Colon (tissue), 2 donors: Measurements from ENCODE around the gene BORCS5.

Source experiments
- FAIRE-seq: peaks from 2 replicates; lab custom pipeline; 2012; peaks lifted over from hg19 to GRCh38; lab: Jason Lieb, UNC
- donor health status: control.
- donor health status: control.

BORCS5 gene

DNA sequence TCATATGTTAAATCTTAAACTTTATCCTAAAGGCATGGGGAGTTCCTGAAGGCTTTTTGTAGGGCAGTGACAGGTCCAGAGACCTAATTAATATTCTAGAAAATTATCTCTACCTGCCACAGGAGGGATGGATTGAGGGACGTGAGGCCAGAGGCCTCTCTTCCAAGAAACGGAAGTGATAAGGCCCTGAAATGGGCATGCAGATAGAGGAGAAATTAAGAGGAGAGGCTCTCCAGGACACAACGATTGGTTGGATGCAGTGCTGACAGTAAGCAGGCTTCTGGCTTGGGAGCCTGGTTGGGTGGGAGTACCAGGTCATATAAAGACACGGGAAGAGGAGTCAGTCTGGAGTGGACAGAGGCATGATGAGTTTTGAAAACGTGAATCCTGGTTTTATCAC lies 3.1 kb upstream of the BORCS5 start:
- FAIRE-seq, result no peak

DNA sequence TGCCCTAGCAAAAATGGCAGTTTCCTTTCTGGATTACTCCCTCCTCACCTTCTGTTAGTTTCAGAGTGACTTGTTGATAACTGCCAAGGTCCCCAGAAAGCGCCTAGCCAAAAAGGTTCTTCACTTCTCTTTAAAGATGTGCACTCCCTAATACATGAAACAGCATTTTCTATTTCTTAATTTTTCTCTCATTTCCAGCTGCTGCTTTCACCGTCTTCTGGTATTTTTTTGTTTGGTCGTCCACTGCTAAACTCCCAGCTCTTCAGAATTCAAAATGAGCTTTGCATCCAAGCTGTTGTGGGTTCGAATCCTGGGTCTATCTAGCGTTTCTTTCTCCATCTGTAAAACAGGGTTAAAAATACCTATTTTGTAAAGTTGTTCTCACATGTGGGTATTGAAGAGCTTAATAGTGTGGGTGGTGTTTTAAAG lies 397 bp upstream of the BORCS5 start:
- no peak for FAIRE-seq

DNA sequence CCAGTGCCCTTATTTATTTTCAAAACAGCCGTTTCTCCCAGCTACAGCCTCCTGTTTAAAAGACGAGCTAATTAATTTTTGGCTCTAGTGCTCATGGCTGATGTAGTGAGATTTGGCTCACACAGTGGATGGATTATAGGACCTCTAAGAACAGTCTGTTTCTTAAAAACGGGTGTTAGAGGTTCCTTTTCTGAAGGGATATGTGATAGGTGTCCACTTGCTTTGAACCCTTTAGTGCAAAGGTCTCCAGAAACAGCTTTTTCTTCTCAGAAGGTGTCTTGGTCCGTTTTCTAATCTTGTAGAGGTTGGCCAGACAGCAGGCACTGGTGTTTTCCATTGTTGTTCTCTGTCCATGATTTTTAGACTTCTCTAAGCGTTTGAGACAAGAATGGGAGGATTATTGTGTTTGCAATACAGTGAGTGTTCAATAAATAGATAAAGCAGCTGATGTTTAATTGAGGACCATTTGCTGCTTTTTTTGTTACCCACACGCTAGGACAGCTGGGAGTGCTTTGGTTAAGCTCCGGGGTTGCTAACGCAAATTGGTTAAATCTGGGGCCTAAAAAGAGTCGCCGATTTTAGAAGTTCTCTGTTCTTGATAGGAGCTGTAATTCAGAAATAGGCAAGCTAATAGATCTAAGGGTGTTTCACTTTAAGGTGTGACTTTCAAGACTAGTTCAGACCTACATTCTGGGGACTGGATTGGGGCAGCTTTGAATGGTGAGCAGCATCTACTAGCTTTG lies 1.0 kb downstream of the BORCS5 start:
- no peak for FAIRE-seq

DNA sequence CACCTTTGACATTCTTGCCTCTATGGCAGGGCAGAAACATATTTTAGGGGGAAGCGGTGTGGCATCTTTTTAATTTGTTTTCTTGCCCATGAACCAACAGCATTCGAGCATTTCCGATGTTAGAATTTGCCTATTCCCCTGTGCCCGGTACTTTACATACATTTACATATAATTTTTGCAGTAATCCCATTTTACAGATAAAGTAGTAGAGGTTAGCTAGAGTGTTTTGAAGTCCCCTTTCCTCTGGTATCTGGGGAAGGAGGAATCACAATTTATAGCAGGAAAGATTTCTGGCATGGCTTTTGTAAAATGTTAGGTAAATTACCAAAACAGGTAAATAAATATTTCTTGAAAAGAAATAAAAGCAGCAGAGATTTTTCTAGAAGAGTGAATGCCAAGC lies 1.6 kb downstream of the BORCS5 start:
- no peak for FAIRE-seq

DNA sequence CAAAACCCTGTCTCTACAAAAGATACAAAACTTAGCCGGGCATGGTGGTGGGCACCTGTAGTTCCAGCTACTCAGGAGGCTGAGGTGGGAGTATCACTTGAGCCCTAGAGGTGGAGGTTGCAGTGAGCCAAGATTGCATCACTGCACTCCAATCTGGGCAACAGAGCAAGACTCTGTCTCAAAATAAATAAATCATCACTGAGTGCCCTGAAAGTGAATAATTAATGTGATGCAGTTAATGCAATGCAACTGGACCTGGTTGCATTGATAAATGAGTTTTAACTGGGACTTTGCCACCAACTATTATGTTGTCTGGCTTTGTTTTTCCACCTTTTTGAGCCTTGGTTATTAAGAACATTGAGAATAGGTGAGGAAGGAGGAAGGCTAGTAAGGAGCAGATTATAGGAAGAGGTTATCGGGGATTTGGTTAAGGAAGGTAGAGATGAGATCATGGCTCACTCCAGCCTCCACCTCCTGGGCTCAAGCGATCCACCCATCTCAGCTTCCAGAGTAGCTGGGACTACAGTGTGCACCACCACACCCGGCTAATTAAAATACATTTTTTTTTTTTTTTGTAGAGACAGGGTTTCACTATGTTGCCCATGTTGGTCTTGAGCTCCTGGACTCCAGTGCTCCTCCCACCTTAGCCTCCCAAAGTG lies 8.0 kb downstream of the BORCS5 start:
- no peak for FAIRE-seq

DNA sequence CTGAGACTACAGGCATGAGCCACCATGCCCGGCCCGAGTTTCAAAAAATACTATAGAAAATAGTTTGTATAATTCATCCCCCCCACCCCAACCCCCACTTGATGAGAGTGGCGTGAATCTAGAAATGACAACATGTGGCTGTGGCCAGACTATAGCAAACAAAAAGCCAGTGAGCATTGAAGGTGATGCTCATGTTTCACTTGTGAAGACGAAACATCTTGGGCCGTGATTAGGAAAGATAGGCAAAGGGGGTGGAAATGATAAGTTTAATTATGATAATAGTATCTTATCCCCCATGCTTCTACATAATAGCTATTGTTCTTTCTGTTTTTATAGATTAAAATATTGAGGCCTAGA lies 8.5 kb downstream of the BORCS5 start:
- FAIRE-seq, result no peak

DNA sequence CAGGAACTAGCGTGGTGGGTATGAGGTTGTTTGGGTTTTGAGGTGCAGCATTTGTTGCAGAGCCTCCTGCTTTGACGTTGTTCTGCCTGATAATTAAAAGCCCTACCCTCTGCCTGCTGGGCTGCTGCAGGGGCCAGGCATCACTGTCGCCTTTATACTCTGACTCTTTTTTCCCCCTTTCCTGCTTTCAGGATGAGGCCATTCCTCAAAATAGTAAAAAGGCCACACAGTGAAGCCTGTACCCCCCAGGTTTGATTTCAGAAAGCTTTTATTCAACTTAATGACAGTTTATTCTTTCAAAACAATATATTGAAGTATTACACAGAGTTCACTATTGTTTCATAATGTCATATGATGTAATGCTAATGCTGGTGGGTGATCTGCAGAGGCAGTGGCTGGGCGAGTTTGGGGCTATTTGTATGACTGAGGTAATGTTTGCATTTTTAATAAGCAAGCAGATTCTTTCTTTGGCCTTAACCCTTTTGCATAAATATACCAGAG lies 9.1 kb downstream of the BORCS5 start:
- no peak for FAIRE-seq

DNA sequence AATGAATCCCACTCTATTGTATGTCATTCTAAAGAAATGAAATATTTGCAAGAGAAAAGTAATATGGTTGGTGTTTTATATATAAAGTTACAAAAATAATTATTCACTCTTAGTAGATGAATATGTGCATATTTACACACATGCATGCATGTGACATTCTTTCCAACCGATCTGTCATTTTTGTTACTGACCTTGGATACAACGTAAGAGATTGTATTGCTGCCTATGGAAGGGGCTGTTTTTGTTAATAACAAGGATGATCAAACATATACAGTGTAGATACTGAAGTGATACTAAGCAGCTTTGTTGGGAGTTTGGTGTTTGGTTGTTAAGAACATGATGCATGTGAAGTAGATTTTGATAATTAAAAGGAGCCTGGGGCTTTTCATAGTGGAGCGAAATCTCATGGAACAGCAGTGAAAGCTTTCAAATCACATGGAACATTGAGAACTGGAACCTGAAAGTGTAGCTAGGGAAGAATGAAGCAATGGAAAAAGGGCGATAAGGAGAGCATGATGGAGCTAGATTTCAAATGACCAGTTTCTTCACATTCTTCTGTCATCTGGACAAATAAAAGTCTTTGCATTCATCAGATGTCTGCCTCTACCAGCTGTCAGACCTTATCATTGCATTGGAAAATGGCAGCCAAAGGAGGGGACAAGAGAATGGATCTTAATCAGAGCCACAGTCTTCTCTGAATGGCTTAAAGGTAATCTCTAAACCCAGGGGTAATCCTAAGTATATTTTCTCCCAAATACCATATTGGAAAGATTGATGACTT lies 10.0 kb downstream of the BORCS5 start:
- no peak for FAIRE-seq

DNA sequence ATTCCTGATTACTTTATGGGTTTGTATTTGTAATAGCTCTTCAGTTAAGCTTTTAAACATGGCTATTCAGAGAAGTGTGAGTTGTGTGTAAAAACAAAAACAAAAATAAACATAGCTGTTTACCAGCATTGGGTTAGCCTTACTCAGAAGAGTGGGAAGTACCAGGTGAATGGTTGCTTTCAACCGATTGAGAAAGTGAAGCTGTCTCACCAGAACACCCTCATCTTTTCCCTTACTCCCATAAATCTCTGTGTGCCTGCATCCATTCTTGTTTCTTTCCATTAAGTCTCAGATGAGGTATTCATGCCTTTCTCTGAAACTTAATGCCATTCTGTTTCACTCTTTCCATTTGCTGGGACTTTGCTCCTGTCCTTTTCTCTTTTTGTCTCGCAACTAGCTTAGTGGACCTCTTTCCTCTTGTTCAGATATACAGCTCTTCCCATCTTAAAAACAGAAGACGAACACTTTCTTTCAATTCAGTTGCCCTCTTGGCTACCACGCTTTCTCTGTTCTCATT lies 10.7 kb downstream of the BORCS5 start:
- no peak for FAIRE-seq

DNA sequence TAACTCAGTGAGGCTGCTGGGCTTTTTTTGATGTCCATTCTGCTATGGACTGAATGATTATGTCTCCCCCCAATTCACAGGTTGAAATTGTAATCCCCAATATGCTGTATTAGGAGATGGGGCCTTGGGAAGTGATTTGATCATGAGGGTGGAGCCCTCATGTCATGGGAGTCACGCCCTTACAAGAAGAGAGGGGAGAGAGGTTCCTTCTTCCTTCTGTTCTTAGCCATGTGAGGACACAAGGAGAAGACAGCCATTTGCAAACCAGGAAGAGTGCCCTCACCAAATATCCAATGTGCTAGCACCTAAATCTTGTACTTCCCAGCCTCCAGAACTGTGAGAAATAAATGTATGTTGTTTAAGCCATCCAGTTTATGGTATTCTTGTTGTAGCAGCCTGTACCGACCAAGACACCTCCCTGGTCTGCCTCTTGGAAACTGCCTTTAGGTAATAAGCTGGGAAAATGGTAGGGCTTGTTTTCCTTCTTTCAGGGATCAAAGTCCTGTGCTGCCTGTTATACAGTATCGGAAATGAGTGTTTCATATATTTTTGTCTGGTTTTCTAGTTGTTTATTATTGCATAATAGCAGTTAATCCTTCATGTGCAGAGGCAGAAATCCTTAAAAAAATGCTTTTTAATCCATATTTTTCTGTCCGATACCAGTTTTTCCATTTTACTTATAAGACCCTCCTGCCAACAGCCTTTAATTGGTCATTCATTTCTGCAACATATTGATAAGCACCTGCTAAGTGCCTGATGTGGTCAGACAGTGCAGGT lies 16.3 kb downstream of the BORCS5 start:
- FAIRE-seq, result no peak

DNA sequence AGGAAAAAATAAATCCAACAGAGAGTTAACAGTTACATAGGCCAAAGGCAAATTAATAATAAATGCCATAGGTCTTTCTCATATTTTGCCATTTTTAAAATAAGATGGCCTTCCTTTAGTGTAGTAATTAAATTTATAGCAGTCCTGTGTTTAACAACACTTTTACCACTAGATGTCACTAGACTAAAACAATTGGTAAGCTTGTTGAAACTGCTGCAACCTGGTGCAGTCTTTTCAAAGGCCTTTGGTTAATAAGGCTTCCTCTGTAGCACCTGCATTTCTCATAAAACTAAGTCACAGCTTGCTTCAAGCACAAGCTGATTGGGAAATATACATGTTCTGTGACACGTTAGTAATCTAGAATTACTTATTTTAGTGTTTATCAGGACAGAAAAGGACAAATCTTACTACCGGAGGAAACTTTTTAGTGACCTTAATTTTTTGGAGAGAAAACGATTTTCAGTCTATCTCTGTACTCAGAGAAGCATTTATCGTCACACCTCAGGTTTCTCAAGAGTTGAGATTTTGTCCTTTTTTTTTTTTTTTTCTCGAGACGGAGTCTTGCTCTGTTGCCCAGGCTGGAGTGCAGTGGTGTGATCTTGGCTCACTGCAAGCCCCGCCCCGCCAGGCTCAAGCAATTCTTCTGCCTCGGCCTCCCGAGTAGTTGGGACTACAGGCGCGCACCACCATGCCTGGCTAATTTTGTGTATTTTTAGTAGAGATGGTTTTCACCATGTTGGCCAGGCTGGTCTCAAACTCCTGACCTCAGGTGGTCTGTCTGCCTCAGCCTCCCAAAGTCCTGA lies 20.0 kb downstream of the BORCS5 start:
- peak; percentile 89 for FAIRE-seq

DNA sequence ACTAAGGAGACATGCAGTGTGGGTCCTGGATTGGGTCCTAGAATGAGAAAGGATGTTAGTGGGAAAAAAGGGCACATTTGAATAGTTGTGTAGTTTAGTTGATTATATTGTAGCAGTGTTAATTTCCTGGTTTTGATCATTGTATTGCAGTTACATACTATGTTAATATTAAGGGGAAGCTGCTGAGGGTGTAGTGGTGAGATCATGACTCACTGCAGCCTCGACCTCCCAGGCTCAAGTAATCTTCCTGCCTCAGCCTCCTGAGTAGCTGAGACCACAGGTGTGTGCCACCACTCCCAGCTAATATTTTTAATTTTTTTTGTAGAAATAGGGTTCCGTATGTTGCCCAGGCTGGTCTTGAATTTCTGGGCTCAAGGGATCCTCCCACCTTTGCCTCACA lies 21.7 kb downstream of the BORCS5 start:
- no peak for FAIRE-seq

DNA sequence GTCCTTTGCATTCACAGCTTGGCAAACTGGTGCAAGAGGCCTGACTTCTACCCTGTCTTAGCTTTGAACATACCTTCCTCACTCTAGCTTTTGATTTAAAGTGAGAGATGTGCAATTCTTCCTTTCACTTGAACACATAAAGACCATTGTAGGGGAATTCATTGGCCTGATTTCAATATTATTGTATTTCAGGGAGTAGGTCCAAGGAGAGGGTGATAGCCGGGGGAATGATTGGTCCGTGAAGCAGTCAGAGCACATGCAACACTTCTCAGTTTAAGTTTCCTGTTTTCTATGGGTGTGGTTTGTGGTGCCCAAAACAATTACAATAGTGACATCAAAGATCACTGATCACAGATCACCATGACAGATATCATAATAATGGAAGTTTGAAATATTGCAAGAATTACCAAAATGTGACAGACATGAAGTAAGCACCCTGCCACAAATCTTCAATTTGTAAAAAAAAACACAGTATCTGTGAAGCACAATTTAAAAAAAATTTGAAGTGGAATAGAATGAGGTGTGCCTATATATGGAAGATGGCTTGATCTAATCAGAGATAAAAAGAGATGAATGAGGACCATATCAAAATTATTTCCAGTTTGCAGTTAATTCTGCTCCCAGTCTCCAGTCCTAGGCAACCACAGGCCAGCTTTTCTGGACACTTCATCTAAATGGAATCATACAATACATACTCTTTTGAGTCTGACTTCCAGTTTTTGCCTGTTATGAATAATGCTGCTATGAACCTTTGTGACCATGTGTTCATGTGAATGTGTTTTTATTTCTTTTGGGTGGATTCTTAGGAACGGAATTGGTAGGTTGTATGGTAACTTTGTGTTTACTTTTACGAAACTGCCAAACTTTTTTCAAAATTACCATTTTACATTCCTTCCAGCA lies 23.2 kb downstream of the BORCS5 start:
- peak; percentile 73 for FAIRE-seq

DNA sequence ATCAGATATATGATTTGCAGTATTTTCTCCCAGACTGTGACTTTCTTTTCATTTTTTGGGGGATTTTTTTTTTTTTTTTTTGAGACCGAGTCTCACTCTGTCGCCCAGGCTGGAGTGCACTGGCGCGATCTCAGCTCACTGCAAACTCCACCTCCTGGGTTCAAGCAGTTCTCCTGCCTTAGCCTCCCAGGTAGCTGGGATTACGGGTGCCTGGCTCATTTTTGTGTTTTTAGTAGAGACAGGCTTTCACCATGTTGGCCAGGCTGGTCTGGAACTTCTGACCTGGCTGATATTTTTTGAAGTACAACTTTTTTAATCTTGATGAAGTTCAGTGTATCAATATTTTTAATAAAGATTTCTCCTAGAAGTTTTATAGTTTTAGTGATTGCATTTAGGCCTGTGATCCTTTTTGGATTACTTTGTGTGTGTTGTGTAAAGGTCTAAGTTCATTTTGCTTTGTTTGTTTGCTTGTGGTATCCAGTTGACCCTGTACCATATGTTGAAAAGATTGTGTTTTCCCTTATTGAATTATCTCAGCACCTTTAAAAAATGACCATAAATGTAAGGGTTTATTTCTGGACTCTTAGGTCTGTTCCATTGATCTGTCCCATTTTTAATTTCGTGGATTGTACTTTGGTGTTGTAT lies 24.2 kb downstream of the BORCS5 start:
- FAIRE-seq, result no peak

DNA sequence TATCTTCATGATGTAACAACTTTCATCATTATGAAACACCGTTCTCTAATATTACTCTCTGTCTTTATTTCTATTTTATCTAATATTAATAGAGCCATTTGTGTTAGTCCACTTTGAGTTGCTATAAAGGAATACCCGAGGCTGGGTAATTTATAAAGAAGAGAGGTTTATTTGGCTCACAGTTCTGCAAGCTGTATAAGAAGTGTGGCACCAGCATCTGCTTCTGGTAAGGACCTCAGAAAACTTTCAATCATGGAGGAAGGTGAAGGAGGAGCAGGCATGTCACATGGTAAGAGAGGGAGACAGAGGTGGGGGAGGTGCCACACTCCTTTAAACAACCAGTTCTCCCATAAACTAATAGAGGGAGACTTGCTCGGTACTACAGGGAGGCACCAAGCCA lies 25.1 kb downstream of the BORCS5 start:
- no peak for FAIRE-seq

DNA sequence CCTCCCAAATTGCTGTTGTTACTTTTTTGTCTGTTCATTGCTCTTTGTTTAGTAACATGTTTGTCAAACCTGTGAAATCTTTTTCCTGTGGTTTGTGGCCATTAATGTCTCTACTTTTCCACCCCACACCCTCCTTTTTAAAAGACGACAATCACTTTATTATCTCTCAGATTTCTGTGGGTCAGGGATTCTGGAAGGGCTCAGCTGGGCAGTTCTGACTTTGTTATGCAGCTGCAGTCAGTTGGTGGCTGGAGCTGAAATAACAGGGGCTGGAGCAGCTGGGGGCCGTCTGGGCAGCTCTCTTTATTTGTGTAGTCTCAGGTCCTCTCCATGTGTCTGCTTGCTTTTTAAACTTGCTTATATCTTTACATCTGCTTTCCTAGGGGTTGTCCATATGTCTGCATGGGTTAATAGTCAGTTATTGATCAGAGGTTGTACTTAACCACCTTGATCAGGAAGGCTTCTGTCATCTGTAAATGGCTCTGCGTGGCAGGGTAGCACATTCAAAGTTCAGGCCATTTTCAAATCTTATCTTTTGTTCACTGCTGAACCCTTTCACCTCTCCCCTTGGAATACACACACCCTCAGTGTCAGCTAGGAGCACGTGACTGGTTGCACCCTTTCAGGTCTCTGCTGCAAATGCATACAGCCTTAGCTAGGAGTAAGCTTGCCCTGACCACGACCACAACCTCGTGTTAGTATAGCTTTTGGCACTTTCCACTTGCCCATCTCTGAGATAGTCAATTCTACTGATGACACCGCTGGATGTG lies 27.9 kb downstream of the BORCS5 start:
- no peak for FAIRE-seq

DNA sequence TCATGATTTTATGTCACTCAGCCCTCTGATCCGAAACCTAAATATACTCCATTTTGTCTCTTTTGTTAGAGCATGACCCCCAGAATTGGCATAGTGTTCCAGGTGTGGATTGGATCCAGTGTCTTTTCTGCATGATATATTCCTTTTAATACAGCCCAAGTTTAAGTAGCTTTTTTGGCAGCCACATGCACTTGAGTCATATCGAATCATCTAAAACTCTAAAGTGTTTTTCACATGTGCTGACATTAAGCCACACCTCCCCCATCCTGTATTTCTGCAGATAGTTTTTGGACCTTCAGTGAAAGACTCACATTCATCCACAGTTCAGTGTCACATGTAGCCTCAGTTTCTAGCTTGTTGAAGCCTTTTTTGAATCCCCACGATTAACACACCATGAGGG lies 30.6 kb downstream of the BORCS5 start:
- no peak for FAIRE-seq

DNA sequence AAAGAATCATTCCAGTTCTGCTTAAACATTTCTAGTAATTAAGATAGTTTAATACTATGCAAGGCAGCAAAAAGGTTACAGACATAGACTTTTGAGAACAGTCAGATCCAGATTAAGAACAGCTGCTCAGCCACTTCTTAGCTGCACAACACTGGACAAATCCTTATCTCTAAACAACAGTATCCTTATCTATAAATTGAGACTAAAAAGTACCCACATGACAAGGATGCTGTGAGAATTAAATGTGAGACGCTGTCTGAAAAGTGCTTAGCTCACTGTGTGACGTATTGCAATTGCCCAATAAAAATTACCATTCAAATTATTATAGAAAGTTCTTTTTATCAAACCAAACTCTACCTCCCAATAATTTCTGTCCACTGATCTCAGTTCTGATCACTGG lies 35.5 kb downstream of the BORCS5 start:
- FAIRE-seq, result no peak

DNA sequence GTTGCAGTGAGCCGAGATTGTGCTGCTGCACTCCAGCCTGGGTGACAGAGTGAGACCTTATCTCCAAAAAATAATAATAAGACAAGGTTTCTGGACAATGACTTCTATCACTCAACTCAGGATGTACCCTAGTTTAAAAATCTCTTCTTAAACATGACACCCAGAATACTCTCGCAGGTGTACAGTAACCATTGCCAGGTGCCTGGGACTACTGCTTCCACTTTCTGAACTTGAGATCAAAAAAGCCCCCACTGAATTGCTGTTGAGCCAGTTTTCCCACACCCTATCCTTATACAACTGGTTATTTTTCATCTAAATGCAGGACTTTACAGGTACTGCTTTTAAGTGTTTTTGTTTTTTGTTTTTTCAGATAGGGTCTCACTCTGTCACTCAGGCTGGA lies 36.3 kb downstream of the BORCS5 start:
- FAIRE-seq, result no peak
